ENCODE results near the gene ARID1B. TPM values are rescaled to one million over a fixed set of nuclear protein-coding genes. Genes with fewer than 3 reads are reported as not detected.

The ARID1B gene
- total and polyA plus RNA-seq, 2 of the 4 experiments (the other 2 are of a cell fraction), result 14.5 to 20.1 TPM

DNA sequence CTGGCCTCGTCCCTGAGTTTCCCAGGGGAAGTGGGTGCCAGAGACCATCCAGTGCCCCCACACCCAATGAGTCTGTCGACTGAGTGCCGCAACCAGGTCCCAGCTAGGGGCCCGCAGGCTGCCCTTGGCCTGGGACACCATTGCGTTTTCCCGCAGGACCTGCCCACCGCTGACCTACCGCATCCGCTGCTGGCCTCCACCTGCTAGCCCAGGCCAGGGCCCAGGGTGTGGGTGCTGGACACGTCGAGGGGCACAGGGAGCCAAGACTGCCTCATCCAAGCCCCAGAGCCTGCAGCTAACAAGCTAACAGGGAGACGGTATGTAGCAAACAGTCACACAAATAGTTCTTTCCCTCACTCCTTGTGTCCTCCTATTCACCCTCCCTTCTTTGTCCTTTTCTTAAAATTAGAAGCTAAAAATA is 448.4 kb downstream of the ARID1B start:
- POLR2A ChIA-PET (ENCODE audit: unreplicated experiment), result interaction anchor here (0.5 kb wide), 1 partner anchor 1527 kb away, joined by 3 read pairs; no protein-coding TSS in a partner anchor
- Histone ChIP-seq H3K4me1 (ENCODE audit: control insufficient read depth, insufficient read depth, low read length) (peaks cover under 1% of the 10 kb centered on the region; the same call in 1 of the 2 replicates), H3K9ac (ENCODE audit: low read depth, low read length) (no peak overlapping the region), H2BK20ac (ENCODE audit: low read depth, low read length) (no peak overlapping the region), H3K18ac (ENCODE audit: low read depth, low read length) (no peak overlapping the region), H3K9me3 (ENCODE audit: control insufficient read depth, insufficient read depth, low read length) (no peaks in the 10 kb centered on the region), H4K91ac (ENCODE audit: insufficient read depth, low read depth, low read length) (no peak overlapping the region), H2BK5ac (ENCODE audit: low read depth, low read length, poor library complexity, severe bottlenecking) (no peak overlapping the region), H3K27me3 (ENCODE audit: control insufficient read depth, insufficient read depth, low read length) (peaks cover 2% of the 10 kb centered on the region; the same call in 1 of the 2 replicates), H2AK9ac (replicated peaks; ENCODE audit: low read depth, low read length, poor library complexity) (no peak overlapping the region), H3K23ac (ENCODE audit: low read depth, low read length) (no peak overlapping the region), H3K4ac (ENCODE audit: low read depth, low read length) (no peak overlapping the region), H2BK15ac (ENCODE audit: low read depth, low read length) (no peak overlapping the region), H2AFZ (replicated peaks; ENCODE audit: low read length, poor library complexity) (no peak overlapping the region), H3K4me3 (ENCODE audit: insufficient read depth, low read depth, low read length) (no peak overlapping the region), H2AK5ac (ENCODE audit: low read depth, low read length) (no peak overlapping the region), H3K79me1 (ENCODE audit: low read depth in 1 of 2, low read length in 2 of 2) (peaks cover 0 to 6% of the 10 kb centered on the region in 2 experiments; a peak in 1 of 4 replicates), H3K14ac (replicated peaks; ENCODE audit: low read depth, low read length) (no peak overlapping the region), H4K8ac (ENCODE audit: low read depth in 2 of 2, low read length in 2 of 2) (no peak overlapping the region), H3K27ac (ENCODE audit: insufficient read depth, low read length) (no peak overlapping the region), H4K20me1 (ENCODE audit: insufficient read depth, low read length) (no peaks in the 10 kb centered on the region), H2BK120ac (ENCODE audit: low read depth, low read length) (no peak overlapping the region), H3K9me1 (ENCODE audit: insufficient read depth, low read length) (peaks cover 9% of the 10 kb centered on the region), H3K56ac (ENCODE audit: extremely low read depth, insufficient read depth, low read length) (no peak overlapping the region), H3K4me2 (ENCODE audit: low read depth, low read length) (no peak overlapping the region), H3K36me3 (ENCODE audit: control insufficient read depth, insufficient read depth, low read length) (no peaks in the 10 kb centered on the region), H4K5ac (ENCODE audit: low read depth, low read length) (no peak overlapping the region)
- ATAC-seq (ENCODE audit: low read depth) (no peak), DNase-seq (no peak)
- no peak for TF ChIP-seq MAZ (IDR thresholded peaks at IDR 0.05; ENCODE audit: borderline replicate concordance, low read depth, low read length)
- TF ChIP-seq, protein P1, sequence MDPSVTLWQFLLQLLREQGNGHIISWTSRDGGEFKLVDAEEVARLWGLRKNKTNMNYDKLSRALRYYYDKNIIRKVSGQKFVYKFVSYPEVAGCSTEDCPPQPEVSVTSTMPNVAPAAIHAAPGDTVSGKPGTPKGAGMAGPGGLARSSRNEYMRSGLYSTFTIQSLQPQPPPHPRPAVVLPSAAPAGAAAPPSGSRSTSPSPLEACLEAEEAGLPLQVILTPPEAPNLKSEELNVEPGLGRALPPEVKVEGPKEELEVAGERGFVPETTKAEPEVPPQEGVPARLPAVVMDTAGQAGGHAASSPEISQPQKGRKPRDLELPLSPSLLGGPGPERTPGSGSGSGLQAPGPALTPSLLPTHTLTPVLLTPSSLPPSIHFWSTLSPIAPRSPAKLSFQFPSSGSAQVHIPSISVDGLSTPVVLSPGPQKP (IDR thresholded peaks at IDR 0.05; ENCODE audit: borderline replicate concordance, low read depth, low read length), result no peak
- TF ChIP-seq SMC3 (IDR thresholded peaks at IDR 0.05; ENCODE audit: low read depth, low read length), result no peak
- no peak for TF ChIP-seq NFE2L2 (IDR thresholded peaks at IDR 0.05; ENCODE audit: low read depth, low read length)
- TF ChIP-seq MXI1 (IDR thresholded peaks at IDR 0.05; ENCODE audit: borderline replicate concordance, low read depth, low read length), result no peak
- TF ChIP-seq, protein P2, sequence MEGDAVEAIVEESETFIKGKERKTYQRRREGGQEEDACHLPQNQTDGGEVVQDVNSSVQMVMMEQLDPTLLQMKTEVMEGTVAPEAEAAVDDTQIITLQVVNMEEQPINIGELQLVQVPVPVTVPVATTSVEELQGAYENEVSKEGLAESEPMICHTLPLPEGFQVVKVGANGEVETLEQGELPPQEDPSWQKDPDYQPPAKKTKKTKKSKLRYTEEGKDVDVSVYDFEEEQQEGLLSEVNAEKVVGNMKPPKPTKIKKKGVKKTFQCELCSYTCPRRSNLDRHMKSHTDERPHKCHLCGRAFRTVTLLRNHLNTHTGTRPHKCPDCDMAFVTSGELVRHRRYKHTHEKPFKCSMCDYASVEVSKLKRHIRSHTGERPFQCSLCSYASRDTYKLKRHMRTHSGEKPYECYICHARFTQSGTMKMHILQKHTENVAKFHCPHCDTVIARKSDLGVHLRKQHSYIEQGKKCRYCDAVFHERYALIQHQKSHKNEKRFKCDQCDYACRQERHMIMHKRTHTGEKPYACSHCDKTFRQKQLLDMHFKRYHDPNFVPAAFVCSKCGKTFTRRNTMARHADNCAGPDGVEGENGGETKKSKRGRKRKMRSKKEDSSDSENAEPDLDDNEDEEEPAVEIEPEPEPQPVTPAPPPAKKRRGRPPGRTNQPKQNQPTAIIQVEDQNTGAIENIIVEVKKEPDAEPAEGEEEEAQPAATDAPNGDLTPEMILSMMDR (conservative IDR thresholded peaks at IDR 0.05; ENCODE audit: low read depth, low read length), result no peak
- TF ChIP-seq, protein P3, sequence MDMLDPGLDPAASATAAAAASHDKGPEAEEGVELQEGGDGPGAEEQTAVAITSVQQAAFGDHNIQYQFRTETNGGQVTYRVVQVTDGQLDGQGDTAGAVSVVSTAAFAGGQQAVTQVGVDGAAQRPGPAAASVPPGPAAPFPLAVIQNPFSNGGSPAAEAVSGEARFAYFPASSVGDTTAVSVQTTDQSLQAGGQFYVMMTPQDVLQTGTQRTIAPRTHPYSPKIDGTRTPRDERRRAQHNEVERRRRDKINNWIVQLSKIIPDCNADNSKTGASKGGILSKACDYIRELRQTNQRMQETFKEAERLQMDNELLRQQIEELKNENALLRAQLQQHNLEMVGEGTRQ (IDR thresholded peaks at IDR 0.05; ENCODE audit: low read depth, low read length), result no peak
- no peak for TF ChIP-seq RFX5 (IDR thresholded peaks at IDR 0.05; ENCODE audit: low read depth, low read length)
- BruUV-seq (replicated peaks), result no TSS peak
- no CpG with 5 or more reads among the region's 12 CpGs for WGBS, 2 experiments (ENCODE audit: extremely low coverage in 2 of 2, insufficient read length in 1 of 2)
- intact Hi-C loops (cut with micrococcal nuclease) (no loop called here), in situ Hi-C loops (cut with MboI; ENCODE audit: low sequenced_read_pairs) (no loop called here), dilution Hi-C loops (cut with HindIII; ENCODE audit: low sequenced_read_pairs, unreplicated experiment) (no loop called here)
- CTCF ChIA-PET, result interaction anchor here (0.6 kb wide), 1 partner anchor 311 kb away, joined by 3 read pairs; no protein-coding TSS in a partner anchor

Measured in IMR-90 (cell line).